ENCODE data around the gene ADK. TPM values are rescaled to one million over a fixed set of nuclear protein-coding genes. Genes with fewer than 3 reads are reported as not detected.

Gene ADK
- total and polyA plus RNA-seq, 2 of the 4 experiments (the other 2 are of a cell fraction) = 30.6 to 40.9 TPM

GRCh38 chr10:74114041-74114448 is 37.0 kb upstream of the ADK start:
- Histone ChIP-seq H3K9me3 (ENCODE audit: control insufficient read depth, insufficient read depth, low read length) (no peaks in the 10 kb centered on the region), H4K8ac (ENCODE audit: low read depth in 2 of 2, low read length in 2 of 2) (no peak overlapping the region; a peak in 1 of 4 replicates), H2BK120ac (ENCODE audit: low read depth, low read length) (no peak overlapping the region), H4K5ac (ENCODE audit: low read depth, low read length) (no peak overlapping the region), H3K56ac (ENCODE audit: extremely low read depth, insufficient read depth, low read length) (no peak overlapping the region), H3K4ac (ENCODE audit: low read depth, low read length) (no peak overlapping the region), H3K4me1 (ENCODE audit: control insufficient read depth, insufficient read depth, low read length) (peaks cover 11% of the 10 kb centered on the region), H3K79me1 (ENCODE audit: low read depth in 1 of 2, low read length in 2 of 2) (peaks cover 71 to 93% of the 10 kb centered on the region in 2 experiments), H3K23ac (ENCODE audit: low read depth, low read length) (no peak overlapping the region), H3K9me1 (ENCODE audit: insufficient read depth, low read length) (peaks cover 15% of the 10 kb centered on the region), H2AFZ (replicated peaks; ENCODE audit: low read length, poor library complexity) (no peak overlapping the region), H3K18ac (ENCODE audit: low read depth, low read length) (no peak overlapping the region), H3K9ac (ENCODE audit: low read depth, low read length) (no peak overlapping the region), H2BK5ac (ENCODE audit: low read depth, low read length, poor library complexity, severe bottlenecking) (no peak overlapping the region), H3K4me3 (ENCODE audit: insufficient read depth, low read depth, low read length) (no peak overlapping the region), H2BK15ac (ENCODE audit: low read depth, low read length) (no peak overlapping the region), H3K14ac (replicated peaks; ENCODE audit: low read depth, low read length) (no peak overlapping the region), H3K36me3 (ENCODE audit: control insufficient read depth, insufficient read depth, low read length) (peaks cover 80% of the 10 kb centered on the region), H4K91ac (ENCODE audit: insufficient read depth, low read depth, low read length) (no peak overlapping the region), H2BK20ac (ENCODE audit: low read depth, low read length) (no peak overlapping the region), H2AK5ac (ENCODE audit: low read depth, low read length) (no peak overlapping the region), H2AK9ac (replicated peaks; ENCODE audit: low read depth, low read length, poor library complexity) (no peak overlapping the region), H3K27me3 (ENCODE audit: control insufficient read depth, insufficient read depth, low read length) (no peaks in the 10 kb centered on the region), H4K20me1 (ENCODE audit: insufficient read depth, low read length) (peaks cover 85% of the 10 kb centered on the region), H3K27ac (ENCODE audit: insufficient read depth, low read length) (no peak overlapping the region; the same call in 1 of the 2 replicates), H3K4me2 (ENCODE audit: low read depth, low read length) (no peak overlapping the region)
- in situ Hi-C loops (cut with MboI; ENCODE audit: low sequenced_read_pairs) (no loop called here), dilution Hi-C loops (cut with HindIII; ENCODE audit: low sequenced_read_pairs, unreplicated experiment) (no loop called here), intact Hi-C loops (cut with micrococcal nuclease) (no loop called here)
- TF ChIP-seq USF2 (IDR thresholded peaks at IDR 0.05; ENCODE audit: low read depth, low read length) (no peak), FOS (IDR thresholded peaks at IDR 0.05; ENCODE audit: low read depth, low read length) (no peak), MXI1 (IDR thresholded peaks at IDR 0.05; ENCODE audit: borderline replicate concordance, low read depth, low read length) (no peak), MAFK (IDR thresholded peaks at IDR 0.05; ENCODE audit: low read depth, low read length) (no peak), ELK1 (IDR thresholded peaks at IDR 0.05; ENCODE audit: borderline replicate concordance, low read depth, low read length) (no peak), CEBPB (IDR thresholded peaks at IDR 0.05; ENCODE audit: low read depth, low read length) (no peak), MAZ (IDR thresholded peaks at IDR 0.05; ENCODE audit: borderline replicate concordance, low read depth, low read length) (no peak), RCOR1 (IDR thresholded peaks at IDR 0.05; ENCODE audit: insufficient replicate concordance, low read length) (no peak), SMC3 (IDR thresholded peaks at IDR 0.05; ENCODE audit: low read depth, low read length) (no peak), RAD21 (IDR thresholded peaks at IDR 0.05; ENCODE audit: low read length) (no peak), POLR2A (IDR thresholded peaks at IDR 0.05; ENCODE audit: low read depth, low read length) (no peak), CTCF (conservative IDR thresholded peaks at IDR 0.05; ENCODE audit: low read depth, low read length) (no peak), BHLHE40 (IDR thresholded peaks at IDR 0.05; ENCODE audit: low read depth, low read length) (no peak)
- ChIA-PET CTCF (no interaction called here), POLR2A (ENCODE audit: unreplicated experiment) (no interaction called here)
- BruUV-seq (replicated peaks) = no TSS peak
- ATAC-seq (ENCODE audit: low read depth) = no peak
- WGBS, 2 experiments (ENCODE audit: extremely low coverage in 2 of 2, insufficient read length in 1 of 2) = 84% methylated on average over 2 of the region's 12 CpGs; no CpG with 5 or more reads in 1 of the 2 experiments
- no peak for DNase-seq

Data from IMR-90 (cell line).